ENCODE results near the gene KCMF1. TPM values are rescaled to one million over a fixed set of nuclear protein-coding genes. Genes with fewer than 3 reads are reported as not detected.

Gene KCMF1
- total RNA-seq, 1 experiment from 2014 or later: 73.6 TPM

DNA sequence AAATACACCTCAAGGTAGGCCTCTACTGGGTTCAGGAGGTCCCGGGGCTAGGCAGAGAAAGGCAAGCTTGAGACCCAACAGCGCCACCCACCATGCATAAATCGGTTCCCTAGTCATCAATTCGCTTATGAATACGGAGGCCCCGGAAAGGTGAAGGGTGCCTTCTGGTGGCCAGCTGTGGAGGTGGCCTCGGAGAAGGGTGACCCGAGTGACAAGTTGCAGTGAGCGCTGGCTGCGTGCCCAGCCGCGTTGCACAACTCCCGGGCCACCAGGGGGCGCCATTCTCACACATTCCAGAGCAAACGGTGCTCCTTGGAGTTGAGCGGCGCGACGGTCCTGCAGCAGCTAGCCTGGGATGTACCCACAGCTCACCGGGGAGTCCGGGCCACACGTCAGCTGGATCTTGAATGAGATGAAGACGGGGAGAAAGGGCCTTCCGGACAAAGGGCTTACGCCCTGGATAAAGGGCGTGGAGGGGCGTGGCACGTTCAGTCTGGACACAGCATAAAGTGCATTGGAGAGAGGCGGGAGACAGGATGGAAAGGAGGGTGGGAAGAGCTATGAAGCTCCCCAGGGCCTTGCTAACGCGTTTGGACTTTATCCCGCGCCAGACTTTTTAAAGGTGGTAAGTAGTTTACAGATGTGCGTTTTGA is 45.1 kb upstream of the KCMF1 start:
- ATAC-seq: peak; percentile 86
- Histone ChIP-seq H3K4me1 (ENCODE audit: insufficient read depth, low read length) (peaks cover 20% of the 10 kb centered on the region), H3K9ac (ENCODE audit: low read length) (peak overlapping the region; percentile 74), H3K27me3 (ENCODE audit: low read length) (no peaks in the 10 kb centered on the region), H2AFZ (ENCODE audit: low read length) (peak overlapping the region; percentile 94), H3F3A (ENCODE audit: low read length, unreplicated experiment) (no peaks in the 10 kb centered on the region), H4K20me1 (ENCODE audit: low read length) (no peaks in the 10 kb centered on the region), H3K79me2 (ENCODE audit: low read length) (peaks cover 19% of the 10 kb centered on the region), H3K9me3 (ENCODE audit: low read length) (no peaks in the 10 kb centered on the region), H3K4me3 (ENCODE audit: low read length) (peak overlapping the region; percentile 74), H3K4me2 (ENCODE audit: low read length) (peak overlapping the region; percentile 94), H3K9me2 (replicated peaks; ENCODE audit: low read length) (no peaks in the 10 kb centered on the region), H3K27ac (ENCODE audit: low read length) (peak overlapping the region; percentile 80), H3K36me3 (ENCODE audit: low read depth, low read length) (no peaks in the 10 kb centered on the region)
- ChIA-PET POLR2A (ENCODE audit: unreplicated experiment) (interaction anchor here (0.5 to 1.9 kb wide), 9 partner anchors 20 to 373 kb away, joined by 3 to 12 read pairs (median 7); partner anchors contain the start of gene KCMF1), CTCF (interaction anchor here (0.6 to 2.9 kb wide), 16 partner anchors 8 to 369 kb away, joined by 3 to 23 read pairs (median 6); partner anchors contain the start of gene KCMF1)
- TF ChIP-seq, protein P1, sequence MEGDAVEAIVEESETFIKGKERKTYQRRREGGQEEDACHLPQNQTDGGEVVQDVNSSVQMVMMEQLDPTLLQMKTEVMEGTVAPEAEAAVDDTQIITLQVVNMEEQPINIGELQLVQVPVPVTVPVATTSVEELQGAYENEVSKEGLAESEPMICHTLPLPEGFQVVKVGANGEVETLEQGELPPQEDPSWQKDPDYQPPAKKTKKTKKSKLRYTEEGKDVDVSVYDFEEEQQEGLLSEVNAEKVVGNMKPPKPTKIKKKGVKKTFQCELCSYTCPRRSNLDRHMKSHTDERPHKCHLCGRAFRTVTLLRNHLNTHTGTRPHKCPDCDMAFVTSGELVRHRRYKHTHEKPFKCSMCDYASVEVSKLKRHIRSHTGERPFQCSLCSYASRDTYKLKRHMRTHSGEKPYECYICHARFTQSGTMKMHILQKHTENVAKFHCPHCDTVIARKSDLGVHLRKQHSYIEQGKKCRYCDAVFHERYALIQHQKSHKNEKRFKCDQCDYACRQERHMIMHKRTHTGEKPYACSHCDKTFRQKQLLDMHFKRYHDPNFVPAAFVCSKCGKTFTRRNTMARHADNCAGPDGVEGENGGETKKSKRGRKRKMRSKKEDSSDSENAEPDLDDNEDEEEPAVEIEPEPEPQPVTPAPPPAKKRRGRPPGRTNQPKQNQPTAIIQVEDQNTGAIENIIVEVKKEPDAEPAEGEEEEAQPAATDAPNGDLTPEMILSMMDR (conservative IDR thresholded peaks at IDR 0.05; ENCODE audit: low read depth, low read length): peak; percentile 99
- no peak for TF ChIP-seq EZH2phosphoT487 (IDR thresholded peaks at IDR 0.05; ENCODE audit: borderline replicate concordance, low read length)
- DNase-seq: peak; percentile 98
- intact Hi-C loops (cut with micrococcal nuclease): loop anchor here (1.0 to 5.0 kb wide), 5 partner anchors 21 to 429 kb away; partner anchors contain the start of genes TMSB10 and TRABD2A
- BruUV-seq (replicated peaks): TSS peak; percentile 62

DNA sequence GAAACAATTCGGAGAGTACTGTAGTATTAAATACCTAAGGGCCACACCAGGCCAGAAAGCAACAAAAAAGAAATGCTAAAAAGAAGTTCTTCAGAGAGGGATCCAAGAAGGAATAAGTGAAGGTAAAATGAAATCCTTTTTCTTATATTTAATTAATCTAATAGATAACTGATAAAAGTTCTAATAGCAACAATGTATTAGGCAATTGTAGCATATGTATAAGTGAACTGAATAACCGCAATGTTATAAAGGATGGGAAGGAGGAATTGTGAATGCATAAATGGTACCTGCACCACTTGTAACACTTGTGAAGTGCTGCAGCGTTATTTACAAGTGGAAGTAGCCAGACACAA is 43.7 kb upstream of the KCMF1 start:
- H3K27ac ChIP-seq (ENCODE audit: low read length): no peak overlapping the region
- POLR2A ChIA-PET (ENCODE audit: unreplicated experiment): no interaction called here
- H3K79me2 ChIP-seq (ENCODE audit: low read length): peaks cover 19% of the 10 kb centered on the region
- intact Hi-C loops (cut with micrococcal nuclease): loop anchor here (1.0 to 5.0 kb wide), 7 partner anchors 31 to 430 kb away; no protein-coding TSS in a partner anchor
- H3K4me2 ChIP-seq (ENCODE audit: low read length): peak overlapping the region; percentile 94
- H4K20me1 ChIP-seq (ENCODE audit: low read length): no peaks in the 10 kb centered on the region
- no peak for ATAC-seq
- no peak for DNase-seq
- H3K27me3 ChIP-seq (ENCODE audit: low read length): no peaks in the 10 kb centered on the region
- H3K9me3 ChIP-seq (ENCODE audit: low read length): no peaks in the 10 kb centered on the region
- H3K9ac ChIP-seq (ENCODE audit: low read length): peak overlapping the region; percentile 74; the same call in 1 of the 2 replicates
- BruUV-seq (replicated peaks): no TSS peak
- no peaks in the 10 kb centered on the region for H3K36me3 ChIP-seq (ENCODE audit: low read depth, low read length)
- H3K9me2 ChIP-seq (replicated peaks; ENCODE audit: low read length): no peaks in the 10 kb centered on the region
- no peaks in the 10 kb centered on the region for H3F3A ChIP-seq (ENCODE audit: low read length, unreplicated experiment)
- TF ChIP-seq, protein P1 (conservative IDR thresholded peaks at IDR 0.05; ENCODE audit: low read depth, low read length): no peak
- TF ChIP-seq EZH2 (IDR thresholded peaks at IDR 0.05; ENCODE audit: low read length, unreplicated experiment): no peak
- H3K4me1 ChIP-seq (ENCODE audit: insufficient read depth, low read length): peaks cover 20% of the 10 kb centered on the region
- H2AFZ ChIP-seq (ENCODE audit: low read length): 0 out of 2 replicates have a peak overlapping the region, but pooled peaks have one; percentile 29
- peak overlapping the region; percentile 74 for H3K4me3 ChIP-seq (ENCODE audit: low read length)
- CTCF ChIA-PET: interaction anchor here (2.9 kb wide), 1 partner anchor 32 kb away, joined by 21 read pairs; no protein-coding TSS in a partner anchor

DNA sequence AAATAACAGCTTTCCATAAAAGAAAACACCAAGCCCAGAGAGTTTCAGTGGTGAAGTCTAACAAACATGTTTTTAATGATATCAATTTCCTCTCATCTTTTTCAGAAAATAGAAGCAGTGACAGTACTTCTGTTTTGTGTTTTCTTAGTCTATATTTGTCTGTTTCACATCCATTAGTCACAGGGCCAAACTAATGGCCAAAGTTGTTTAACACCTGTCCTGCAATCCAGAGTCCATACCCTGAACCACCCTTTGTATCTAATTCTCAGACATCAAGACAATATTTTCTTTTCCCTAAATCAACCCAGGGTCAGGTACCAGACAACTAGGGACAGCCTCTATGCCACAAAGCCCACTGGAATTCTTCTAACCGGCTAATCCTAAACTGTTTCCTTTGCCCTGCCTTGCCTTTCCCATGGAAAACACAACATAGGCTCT is 39.6 kb upstream of the KCMF1 start:
- no TSS peak for BruUV-seq (replicated peaks)
- ATAC-seq: no peak
- CTCF ChIA-PET: no interaction called here

More for the DNA sequence above, 39.6 kb upstream of the KCMF1 start:
- no peak overlapping the region for H3K4me3 ChIP-seq (ENCODE audit: low read length)
- no peak overlapping the region for H3K9ac ChIP-seq (ENCODE audit: low read length)
- intact Hi-C loops (cut with micrococcal nuclease): no loop called here
- no peaks in the 10 kb centered on the region for H3K27me3 ChIP-seq (ENCODE audit: low read length)
- DNase-seq: no peak
- no peak overlapping the region for H3K4me2 ChIP-seq (ENCODE audit: low read length)
- H3K9me2 ChIP-seq (replicated peaks; ENCODE audit: low read length): no peaks in the 10 kb centered on the region
- H3K27ac ChIP-seq (ENCODE audit: low read length): no peak overlapping the region
- no peaks in the 10 kb centered on the region for H3K36me3 ChIP-seq (ENCODE audit: low read depth, low read length)
- H3K9me3 ChIP-seq (ENCODE audit: low read length): no peaks in the 10 kb centered on the region
- POLR2A ChIA-PET (ENCODE audit: unreplicated experiment): no interaction called here
- no peaks in the 10 kb centered on the region for H3F3A ChIP-seq (ENCODE audit: low read length, unreplicated experiment)
- no peaks in the 10 kb centered on the region for H4K20me1 ChIP-seq (ENCODE audit: low read length)
- H2AFZ ChIP-seq (ENCODE audit: low read length): no peak overlapping the region
- TF ChIP-seq EZH2phosphoT487 (IDR thresholded peaks at IDR 0.05; ENCODE audit: borderline replicate concordance, low read length) (no peak), EZH2 (IDR thresholded peaks at IDR 0.05; ENCODE audit: low read length, unreplicated experiment) (no peak)
- TF ChIP-seq, protein P1 (conservative IDR thresholded peaks at IDR 0.05; ENCODE audit: low read depth, low read length): no peak
- peaks cover 17% of the 10 kb centered on the region for H3K79me2 ChIP-seq (ENCODE audit: low read length)
- H3K4me1 ChIP-seq (ENCODE audit: insufficient read depth, low read length): peaks cover 8% of the 10 kb centered on the region

All from PC-3 (cell line).